LNCAP (cell line): ENCODE measurements around the gene HDAC10.

Experiments used
- CTCF ChIP-seq: fragments of 450-650 bp; IDR thresholded peaks from 2 replicates; pipeline ENCODE4 v1.5.1; 2017; ENCODE audit warnings: mild to moderate bottlenecking

Gene HDAC10

GRCh38 chr22:50200461-50201190, 50.4 kb downstream of the HDAC10 start, which contains the start of gene SELENOO:
Gene SELENOO (plus strand): TSS chr22:50201011. CDS start chr22:50201037, 26 bp downstream.
- TF ChIP-seq CTCF, result no peak

GRCh38 chr22:50199829-50200460, 51.1 kb downstream of the HDAC10 start:
- no peak for TF ChIP-seq CTCF

GRCh38 chr22:50199251-50199721, 51.8 kb downstream of the HDAC10 start:
- TF ChIP-seq CTCF, result no peak

- no peak for TF ChIP-seq CTCF
These were observed 52.4 kb downstream of the HDAC10 start for GRCh38 chr22:50198624-50199017.

- no peak for TF ChIP-seq CTCF
These were observed 53.0 kb downstream of the HDAC10 start for GRCh38 chr22:50197856-50198623.

- TF ChIP-seq CTCF, result no peak
These were observed 53.9 kb downstream of the HDAC10 start for GRCh38 chr22:50197000-50197800.

- no peak for TF ChIP-seq CTCF
These were observed 54.8 kb downstream of the HDAC10 start for GRCh38 chr22:50196256-50196655.
